Epithelial cell of esophagus (primary cell): ENCODE data around the gene LCOR.

Experiments used
- DNase-seq: peaks from one replicate; pipeline ENCODE4 v3.0.0; 2010; ENCODE audit warnings: low read depth
- H3K4me3 ChIP-seq: 2 replicates; pipeline ENCODE4 v1.5.1; 2011; ENCODE audit warnings: mild to moderate bottlenecking, low read length, control low read depth
- TF ChIP-seq, protein P1 (sequence below): IDR thresholded peaks from 2 replicates; pipeline ENCODE4 v1.5.1; 2011; ENCODE audit warnings: low read depth, mild to moderate bottlenecking, low read length, control low read depth, inconsistent platforms; ENCODE audit not compliant: insufficient read depth; ENCODE audit errors: missing control alignments

Gene LCOR

DNA sequence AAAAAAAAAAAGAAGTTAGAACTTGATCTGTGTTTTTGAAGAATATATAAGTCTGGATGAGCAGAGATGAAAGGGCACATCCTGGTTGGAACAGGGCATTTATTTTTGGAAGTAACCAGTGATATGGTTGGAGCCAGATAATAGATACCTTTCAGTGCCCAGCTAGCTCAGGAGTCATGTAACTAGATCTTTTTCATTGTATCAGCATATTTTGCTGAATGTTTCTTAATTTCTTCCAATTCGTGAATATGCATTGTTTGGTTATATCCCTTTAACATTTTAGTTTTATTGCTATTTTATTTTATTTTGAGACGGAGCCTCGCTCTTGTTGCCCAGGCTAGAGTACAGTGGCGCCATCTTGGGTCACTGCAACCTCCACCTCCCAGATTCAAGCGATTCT, 81.8 kb downstream of the LCOR start:
- TF ChIP-seq, protein P1, sequence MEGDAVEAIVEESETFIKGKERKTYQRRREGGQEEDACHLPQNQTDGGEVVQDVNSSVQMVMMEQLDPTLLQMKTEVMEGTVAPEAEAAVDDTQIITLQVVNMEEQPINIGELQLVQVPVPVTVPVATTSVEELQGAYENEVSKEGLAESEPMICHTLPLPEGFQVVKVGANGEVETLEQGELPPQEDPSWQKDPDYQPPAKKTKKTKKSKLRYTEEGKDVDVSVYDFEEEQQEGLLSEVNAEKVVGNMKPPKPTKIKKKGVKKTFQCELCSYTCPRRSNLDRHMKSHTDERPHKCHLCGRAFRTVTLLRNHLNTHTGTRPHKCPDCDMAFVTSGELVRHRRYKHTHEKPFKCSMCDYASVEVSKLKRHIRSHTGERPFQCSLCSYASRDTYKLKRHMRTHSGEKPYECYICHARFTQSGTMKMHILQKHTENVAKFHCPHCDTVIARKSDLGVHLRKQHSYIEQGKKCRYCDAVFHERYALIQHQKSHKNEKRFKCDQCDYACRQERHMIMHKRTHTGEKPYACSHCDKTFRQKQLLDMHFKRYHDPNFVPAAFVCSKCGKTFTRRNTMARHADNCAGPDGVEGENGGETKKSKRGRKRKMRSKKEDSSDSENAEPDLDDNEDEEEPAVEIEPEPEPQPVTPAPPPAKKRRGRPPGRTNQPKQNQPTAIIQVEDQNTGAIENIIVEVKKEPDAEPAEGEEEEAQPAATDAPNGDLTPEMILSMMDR, result no peak
- no peak overlapping the region for H3K4me3 ChIP-seq
- no peak for DNase-seq

DNA sequence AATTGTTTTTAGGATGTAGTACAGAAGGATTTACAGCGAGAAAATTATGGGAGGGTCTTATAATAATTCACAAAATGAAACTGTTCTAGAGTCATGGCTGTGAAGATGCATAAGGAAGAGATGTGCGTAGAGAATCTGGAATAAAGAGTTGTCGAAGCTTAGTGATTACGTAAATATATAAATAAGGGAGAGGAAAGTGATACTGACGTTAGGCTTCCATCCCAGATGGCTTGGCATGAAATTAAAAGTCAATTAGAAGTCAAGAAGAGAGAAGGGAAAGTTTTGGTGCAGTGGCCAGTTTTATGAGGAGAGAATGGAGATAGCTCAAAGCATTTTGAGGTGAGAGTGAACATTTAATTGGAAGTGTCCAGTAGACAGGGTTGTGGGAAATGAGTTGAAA, 85.5 kb downstream of the LCOR start:
- no peak for DNase-seq
- TF ChIP-seq, protein P1, result no peak
- H3K4me3 ChIP-seq, result no peak overlapping the region

DNA sequence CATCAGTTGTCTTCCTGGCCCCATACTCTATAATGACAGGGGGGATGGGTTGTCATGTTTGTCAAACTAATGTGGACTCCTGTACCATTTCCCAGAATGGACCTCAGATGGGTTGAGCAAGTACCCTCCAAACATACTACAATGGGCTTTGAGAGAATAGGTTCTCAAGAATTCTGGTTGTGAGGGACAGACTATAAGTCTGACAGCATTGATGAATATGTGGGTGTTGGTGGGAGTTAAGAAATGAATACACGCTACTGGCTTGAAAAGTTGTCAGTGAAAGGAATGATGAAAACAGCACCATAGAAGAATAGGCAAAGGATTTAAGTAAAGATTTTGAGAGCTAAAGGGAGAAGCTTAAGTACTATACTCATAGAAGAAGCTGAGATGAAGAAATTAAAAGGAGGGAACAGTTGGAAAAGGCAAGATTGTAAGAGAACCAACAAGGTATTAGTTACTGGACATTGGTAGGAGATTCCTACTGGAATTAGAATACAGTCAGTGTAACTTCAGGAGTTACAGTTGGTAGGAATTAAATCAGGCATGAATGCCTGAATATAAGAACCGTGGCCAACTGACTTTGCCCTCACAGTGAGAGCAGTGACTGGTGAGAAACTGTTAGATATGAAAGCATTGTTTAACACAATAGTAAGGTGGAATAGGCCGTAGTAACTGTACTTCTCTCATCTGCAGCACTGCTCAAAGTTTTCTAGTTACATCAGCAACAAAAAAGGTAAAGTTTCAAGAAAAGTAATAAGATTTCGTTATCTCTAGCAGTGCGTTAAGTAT, 86.3 kb downstream of the LCOR start:
- no peak for DNase-seq
- TF ChIP-seq, protein P1, result no peak
- no peak overlapping the region for H3K4me3 ChIP-seq

DNA sequence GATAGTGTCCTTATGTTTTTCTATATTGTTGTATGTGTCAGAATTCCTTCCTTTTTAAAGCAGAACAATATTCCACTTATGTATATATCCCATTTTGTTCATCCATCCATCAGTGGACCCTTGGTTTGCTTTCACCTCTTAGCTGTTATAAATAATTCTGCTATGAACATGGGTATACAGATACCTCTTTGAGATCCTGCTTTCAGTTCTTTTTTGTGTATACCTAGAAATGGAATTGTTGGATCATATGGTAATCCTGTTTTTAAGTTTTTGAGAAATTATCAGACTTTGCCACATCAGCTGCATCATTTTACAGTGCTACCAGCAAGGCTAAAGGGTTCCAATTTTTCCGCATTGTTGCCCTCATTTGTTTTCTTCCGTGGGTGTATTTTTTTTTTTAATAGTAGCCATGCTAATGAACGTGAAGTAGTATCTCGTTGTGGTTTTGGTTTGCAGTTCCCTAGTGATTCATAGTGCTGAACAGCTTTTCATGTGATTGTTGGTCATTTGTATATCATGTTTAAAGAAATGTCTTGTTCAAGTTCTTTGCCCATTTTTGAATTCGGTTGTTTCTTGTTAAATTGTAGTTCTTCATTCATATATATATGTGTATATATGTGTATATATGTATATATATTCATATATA, 87.8 kb downstream of the LCOR start:
- DNase-seq, result peak; percentile 4
- TF ChIP-seq, protein P1, result no peak
- H3K4me3 ChIP-seq, result no peak overlapping the region

DNA sequence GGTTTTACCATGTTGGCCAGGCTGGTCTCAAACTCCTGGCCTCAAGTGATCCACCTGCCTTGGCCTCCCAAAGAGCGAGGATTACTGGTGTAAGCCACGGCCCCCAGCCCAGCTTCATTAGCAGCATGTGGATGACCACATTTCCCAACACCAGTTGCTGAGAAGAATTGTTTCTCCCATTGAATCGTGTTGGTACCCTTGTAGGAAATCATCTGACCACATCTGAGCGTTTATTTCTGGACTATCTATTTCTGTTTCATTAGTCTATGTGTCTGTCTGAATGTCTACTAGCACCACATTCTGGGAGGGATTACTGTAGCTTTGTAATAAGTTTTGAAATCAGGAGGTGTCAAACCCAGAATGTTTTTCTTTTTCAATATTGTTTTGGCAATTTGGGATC, 89.6 kb downstream of the LCOR start:
- no peak overlapping the region for H3K4me3 ChIP-seq
- DNase-seq, result no peak
- TF ChIP-seq, protein P1, result no peak

DNA sequence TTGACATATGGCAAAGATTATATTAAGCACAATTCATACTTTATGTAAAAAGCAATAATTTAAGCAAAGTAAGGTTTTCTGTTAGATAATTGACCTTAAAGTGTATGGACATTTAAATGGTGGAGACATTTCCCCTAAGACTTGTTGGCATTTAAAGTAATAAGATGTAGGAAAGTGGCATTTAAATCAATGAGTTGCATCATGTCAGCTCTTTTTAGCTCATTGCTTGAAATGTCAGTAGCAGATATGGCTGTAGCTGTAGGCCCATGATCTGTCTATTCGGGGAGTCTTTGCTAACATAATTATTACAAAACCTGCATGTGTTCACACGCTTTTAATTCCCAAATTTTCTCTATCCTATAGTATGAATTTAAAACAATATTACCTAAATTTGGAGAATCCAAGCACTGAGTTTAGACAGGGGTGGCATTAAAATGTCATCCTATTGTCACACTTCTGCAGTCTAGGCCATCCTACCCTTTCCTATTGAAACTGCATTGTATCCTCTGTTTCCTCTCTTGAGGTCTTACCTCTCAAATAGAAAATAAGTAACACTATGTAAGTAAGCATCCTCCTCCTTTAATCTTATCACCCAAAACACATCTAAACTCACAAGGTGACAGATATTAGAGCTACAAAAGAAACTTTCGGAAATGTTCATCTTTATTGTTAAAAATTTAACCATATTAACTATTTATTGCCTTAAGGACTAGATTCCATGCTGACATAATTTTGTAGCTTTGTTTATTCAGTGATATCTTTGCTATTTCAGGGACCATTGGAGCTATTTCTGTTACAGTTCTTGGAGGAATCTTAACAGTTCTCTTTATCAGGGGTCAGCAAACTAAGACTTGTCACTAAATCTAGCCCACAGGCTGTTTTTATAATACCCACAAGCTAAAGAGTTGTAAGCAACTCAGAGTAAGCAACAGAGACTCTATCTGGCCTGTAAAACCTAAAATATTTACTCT, 91.2 kb downstream of the LCOR start:
- no peak overlapping the region for H3K4me3 ChIP-seq
- no peak for DNase-seq
- TF ChIP-seq, protein P1, result no peak
